ENCODE measurements around the gene SMG7.

DNA sequence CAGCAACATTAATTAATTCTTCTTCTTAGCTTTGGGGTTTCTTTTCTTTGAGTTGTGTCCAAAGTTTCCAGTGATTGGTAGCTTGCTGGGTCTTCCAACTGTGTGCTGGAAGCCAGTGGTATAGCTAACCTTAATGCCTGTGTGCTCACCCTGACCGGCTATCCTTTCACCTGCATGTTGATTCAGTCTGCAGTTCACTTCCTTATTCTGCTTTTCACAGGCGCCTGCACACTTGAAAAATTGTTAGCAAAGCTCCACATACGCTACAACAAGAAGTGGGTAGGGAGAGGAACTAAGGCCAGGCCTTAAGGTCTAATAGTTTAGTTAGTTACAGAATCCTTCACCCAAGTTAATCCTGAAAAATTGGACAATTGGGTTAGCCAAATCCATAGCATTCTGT is 82.3 kb downstream of the SMG7 start:
- TF ChIP-seq GATA3 (IDR thresholded peaks at IDR 0.05; ENCODE audit: borderline replicate concordance) = no peak
- TF ChIP-seq RCOR1 (IDR thresholded peaks at IDR 0.05; ENCODE audit: low read depth, low read length) = no peak
- TF ChIP-seq, protein P1, sequence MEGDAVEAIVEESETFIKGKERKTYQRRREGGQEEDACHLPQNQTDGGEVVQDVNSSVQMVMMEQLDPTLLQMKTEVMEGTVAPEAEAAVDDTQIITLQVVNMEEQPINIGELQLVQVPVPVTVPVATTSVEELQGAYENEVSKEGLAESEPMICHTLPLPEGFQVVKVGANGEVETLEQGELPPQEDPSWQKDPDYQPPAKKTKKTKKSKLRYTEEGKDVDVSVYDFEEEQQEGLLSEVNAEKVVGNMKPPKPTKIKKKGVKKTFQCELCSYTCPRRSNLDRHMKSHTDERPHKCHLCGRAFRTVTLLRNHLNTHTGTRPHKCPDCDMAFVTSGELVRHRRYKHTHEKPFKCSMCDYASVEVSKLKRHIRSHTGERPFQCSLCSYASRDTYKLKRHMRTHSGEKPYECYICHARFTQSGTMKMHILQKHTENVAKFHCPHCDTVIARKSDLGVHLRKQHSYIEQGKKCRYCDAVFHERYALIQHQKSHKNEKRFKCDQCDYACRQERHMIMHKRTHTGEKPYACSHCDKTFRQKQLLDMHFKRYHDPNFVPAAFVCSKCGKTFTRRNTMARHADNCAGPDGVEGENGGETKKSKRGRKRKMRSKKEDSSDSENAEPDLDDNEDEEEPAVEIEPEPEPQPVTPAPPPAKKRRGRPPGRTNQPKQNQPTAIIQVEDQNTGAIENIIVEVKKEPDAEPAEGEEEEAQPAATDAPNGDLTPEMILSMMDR (IDR thresholded peaks at IDR 0.05) = no peak
- no peak for TF ChIP-seq CEBPB (IDR thresholded peaks at IDR 0.05)
- TF ChIP-seq POLR2A (IDR thresholded peaks at IDR 0.05; ENCODE audit: low read length) = no peak
- no peak for TF ChIP-seq KDM5A (IDR thresholded peaks at IDR 0.05)
- no peak for TF ChIP-seq EP300 (IDR thresholded peaks at IDR 0.05)
- TF ChIP-seq, protein P2, sequence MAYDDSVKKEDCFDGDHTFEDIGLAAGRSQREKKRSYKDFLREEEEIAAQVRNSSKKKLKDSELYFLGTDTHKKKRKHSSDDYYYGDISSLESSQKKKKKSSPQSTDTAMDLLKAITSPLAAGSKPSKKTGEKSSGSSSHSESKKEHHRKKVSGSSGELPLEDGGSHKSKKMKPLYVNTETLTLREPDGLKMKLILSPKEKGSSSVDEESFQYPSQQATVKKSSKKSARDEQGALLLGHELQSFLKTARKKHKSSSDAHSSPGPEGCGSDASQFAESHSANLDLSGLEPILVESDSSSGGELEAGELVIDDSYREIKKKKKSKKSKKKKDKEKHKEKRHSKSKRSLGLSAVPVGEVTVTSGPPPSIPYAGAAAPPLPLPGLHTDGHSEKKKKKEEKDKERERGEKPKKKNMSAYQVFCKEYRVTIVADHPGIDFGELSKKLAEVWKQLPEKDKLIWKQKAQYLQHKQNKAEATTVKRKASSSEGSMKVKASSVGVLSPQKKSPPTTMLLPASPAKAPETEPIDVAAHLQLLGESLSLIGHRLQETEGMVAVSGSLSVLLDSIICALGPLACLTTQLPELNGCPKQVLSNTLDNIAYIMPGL (CRISPR knock-in tag; IDR thresholded peaks at IDR 0.05; ENCODE audit: borderline replicate concordance) = no peak
- TF ChIP-seq ZFP36 (IDR thresholded peaks at IDR 0.05; ENCODE audit: borderline replicate concordance, partially characterized antibody) = no peak
